ENCODE data around the gene BCAN. TPM values are rescaled to one million over a fixed set of nuclear protein-coding genes. Genes with fewer than 3 reads are reported as not detected.

The BCAN gene
- polyA plus RNA-seq, 1 donor (not counting 4 experiments of a cell fraction or from before 2014, with no cell fraction given) = not detected

- FAIRE-seq (no peak), DNase-seq (ENCODE audit: low read depth, low spot score) (no peak)
- H3K79me2 ChIP-seq (ENCODE audit: control insufficient read depth, insufficient read depth, low read length) = no peaks in the 10 kb centered on the region
- H3K36me3 ChIP-seq (ENCODE audit: control insufficient read depth in 2 of 2, extremely low read depth in 1 of 2, insufficient read depth in 2 of 2, low read length in 2 of 2) = no peaks in the 10 kb centered on the region
- no peak overlapping the region for H3K4me3 ChIP-seq (ENCODE audit: control insufficient read depth in 2 of 3, extremely low read depth in 1 of 3, insufficient read depth in 2 of 3, low read depth in 1 of 3, low read length in 3 of 3)
- H3K9ac ChIP-seq (ENCODE audit: control insufficient read depth, extremely low read depth, insufficient read depth, low read length) = no peak overlapping the region
- no peak overlapping the region for H3K4me2 ChIP-seq (ENCODE audit: control insufficient read depth, extremely low read depth, insufficient read depth, low read depth, low read length)
- no peaks in the 10 kb centered on the region for H3K9me1 ChIP-seq (ENCODE audit: control insufficient read depth, extremely low read depth, insufficient read depth, low read length)
- dilution Hi-C loops (cut with MboI; ENCODE audit: extremely low pct_ligation_motif_present, low sequenced_read_pairs) = no loop called here
- H2AFZ ChIP-seq (ENCODE audit: control insufficient read depth, low read length) = no peak overlapping the region
- TF ChIP-seq EZH2 (IDR thresholded peaks at IDR 0.05; ENCODE audit: low read length) = no peak
- no peak for TF ChIP-seq CTCF (optimal IDR thresholded peaks at IDR 0.05 in 1 of 3, IDR thresholded peaks at IDR 0.05 in 1 of 3, conservative IDR thresholded peaks at IDR 0.05 in 1 of 3; ENCODE audit: extremely low read depth in 1 of 3, insufficient read depth in 2 of 3, low read length in 3 of 3)
- H4K20me1 ChIP-seq (ENCODE audit: control insufficient read depth, extremely low read depth, insufficient read depth, low read length) = no peaks in the 10 kb centered on the region
- H3K9me3 ChIP-seq (ENCODE audit: control insufficient read depth, low read depth, low read length) = no peaks in the 10 kb centered on the region
- H3K27ac ChIP-seq (ENCODE audit: control insufficient read depth, insufficient read depth, low read length) = no peak overlapping the region
- H3K4me1 ChIP-seq (ENCODE audit: control insufficient read depth, extremely low read depth, insufficient read depth, low read length) = peaks cover 10% of the 10 kb centered on the region
- peaks cover 4% of the 10 kb centered on the region for H3K27me3 ChIP-seq (ENCODE audit: control insufficient read depth, extremely low read depth, insufficient read depth, low read length)
These were observed 59.0 kb downstream of the BCAN start for GRCh38 chr1:156700736-156701531.

DNA sequence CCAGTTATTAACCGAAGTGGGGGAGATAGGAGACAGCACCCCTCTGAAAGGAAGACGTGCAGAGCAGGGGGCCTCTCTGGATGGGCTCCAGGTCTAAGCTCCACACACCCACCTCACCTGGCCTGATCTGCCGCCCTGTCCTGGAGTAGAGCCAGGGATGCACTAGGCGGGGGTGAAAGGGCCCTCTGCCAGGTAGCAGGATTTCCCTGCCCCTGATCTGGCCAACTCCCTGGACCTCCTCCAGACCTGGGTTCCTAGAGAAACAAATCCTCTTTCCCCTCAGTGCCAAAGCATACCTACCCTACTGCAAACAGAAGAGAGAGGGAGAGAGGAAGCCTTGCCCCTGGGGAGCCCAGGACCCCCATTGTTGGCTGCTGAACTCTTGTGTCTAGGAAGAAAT, 61.4 kb downstream of the BCAN start:
- Histone ChIP-seq H2AFZ (ENCODE audit: control insufficient read depth, low read length) (no peak overlapping the region), H3K36me3 (ENCODE audit: control insufficient read depth in 2 of 2, extremely low read depth in 1 of 2, insufficient read depth in 2 of 2, low read length in 2 of 2) (no peaks in the 10 kb centered on the region), H3K4me3 (ENCODE audit: control insufficient read depth in 2 of 3, extremely low read depth in 1 of 3, insufficient read depth in 2 of 3, low read depth in 1 of 3, low read length in 3 of 3) (no peak overlapping the region), H3K9me3 (ENCODE audit: control insufficient read depth, low read depth, low read length) (no peaks in the 10 kb centered on the region), H3K27ac (ENCODE audit: control insufficient read depth, insufficient read depth, low read length) (no peak overlapping the region), H3K79me2 (ENCODE audit: control insufficient read depth, insufficient read depth, low read length) (no peaks in the 10 kb centered on the region), H3K9ac (ENCODE audit: control insufficient read depth, extremely low read depth, insufficient read depth, low read length) (no peak overlapping the region), H3K4me1 (ENCODE audit: control insufficient read depth, extremely low read depth, insufficient read depth, low read length) (peaks cover 20% of the 10 kb centered on the region), H3K27me3 (ENCODE audit: control insufficient read depth, extremely low read depth, insufficient read depth, low read length) (peaks cover 20% of the 10 kb centered on the region), H3K9me1 (ENCODE audit: control insufficient read depth, extremely low read depth, insufficient read depth, low read length) (no peaks in the 10 kb centered on the region), H3K4me2 (ENCODE audit: control insufficient read depth, extremely low read depth, insufficient read depth, low read depth, low read length) (no peak overlapping the region), H4K20me1 (ENCODE audit: control insufficient read depth, extremely low read depth, insufficient read depth, low read length) (no peaks in the 10 kb centered on the region)
- TF ChIP-seq EZH2 (IDR thresholded peaks at IDR 0.05; ENCODE audit: low read length) (no peak), CTCF (optimal IDR thresholded peaks at IDR 0.05 in 1 of 3, IDR thresholded peaks at IDR 0.05 in 1 of 3, conservative IDR thresholded peaks at IDR 0.05 in 1 of 3; ENCODE audit: extremely low read depth in 1 of 3, insufficient read depth in 2 of 3, low read length in 3 of 3) (no peak)
- FAIRE-seq (no peak), DNase-seq (ENCODE audit: low read depth, low spot score) (no peak)
- dilution Hi-C loops (cut with MboI; ENCODE audit: extremely low pct_ligation_motif_present, low sequenced_read_pairs) = no loop called here

Measured in keratinocyte (primary cell).